Stimulated activated CD8-positive, alpha-beta memory T cell treated with anti-CD3 and anti-CD28 coated beads, Interleukin-15, amount 100 ng/mL, for 48 hours (primary cell): ENCODE data around the gene ALCAM.

ENCODE experiments used
- DNase-seq, 2 donors: peaks; one replicate each; pipeline ENCODE4 v3.0.0-alpha.2; 2020; ENCODE audit warnings: low read depth in 2 of 2

Gene ALCAM

DNA sequence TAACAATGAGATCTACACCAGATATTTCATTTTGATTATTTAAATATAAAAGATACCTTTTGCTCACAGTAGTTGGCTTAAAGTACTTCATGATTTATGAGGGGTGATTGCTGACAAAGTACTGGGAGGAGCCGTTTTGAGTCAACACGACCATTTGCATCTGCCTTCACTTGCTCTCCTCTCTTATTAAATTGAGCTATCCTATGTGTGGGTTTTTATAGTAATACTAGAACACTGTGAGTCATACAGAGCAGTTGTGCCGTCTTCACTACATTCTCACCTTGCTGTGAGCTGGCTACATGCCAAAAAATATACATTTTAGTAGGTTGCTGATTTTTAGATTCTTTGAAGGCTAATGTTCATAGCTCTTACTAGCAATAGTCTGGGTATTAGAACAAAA lies 161.2 kb downstream of the ALCAM start:
- DNase-seq = no peak

- no peak for DNase-seq
Measured at GRCh38 chr3:105528955-105529354, 162.2 kb downstream of the ALCAM start.

DNA sequence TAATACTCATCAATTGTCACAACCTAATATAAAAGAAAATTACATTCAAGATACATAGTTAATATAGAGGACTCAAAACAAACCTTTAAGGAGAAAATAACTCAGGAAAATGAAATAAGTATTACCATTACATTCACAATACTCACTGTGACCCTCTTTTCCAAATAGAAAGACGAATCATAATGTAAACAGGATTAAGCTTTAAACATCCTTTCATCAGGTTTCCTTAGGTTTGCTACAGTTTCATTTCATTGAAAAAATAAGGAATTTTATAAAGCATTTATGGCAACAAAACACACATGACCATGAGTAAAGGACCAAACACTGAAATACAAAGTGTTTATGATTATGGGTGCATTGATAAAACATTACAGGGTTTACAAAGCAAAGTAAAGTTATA lies 162.7 kb downstream of the ALCAM start:
- DNase-seq = no peak

GRCh38 chr3:105532251-105532650 lies 165.5 kb downstream of the ALCAM start:
- DNase-seq = no peak

DNA sequence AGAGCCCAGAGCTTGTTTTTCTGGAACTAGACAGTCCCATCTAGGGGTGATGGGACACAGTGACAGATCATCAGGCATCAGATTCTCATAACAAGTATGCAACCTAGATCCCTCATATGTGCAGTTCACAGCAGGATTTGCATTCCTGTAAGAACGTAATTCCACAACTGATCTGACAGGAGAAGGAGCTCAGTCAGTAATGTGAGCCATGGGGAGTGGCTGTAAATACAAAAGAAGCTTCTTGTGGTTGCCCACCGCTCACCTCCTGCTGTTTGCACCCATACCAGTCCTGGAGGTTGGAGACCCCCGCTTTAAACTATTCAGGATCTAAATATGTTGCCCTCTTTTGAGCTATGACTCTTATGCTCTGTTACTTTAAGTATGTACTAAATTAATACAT lies 167.3 kb downstream of the ALCAM start:
- DNase-seq = no peak

DNA sequence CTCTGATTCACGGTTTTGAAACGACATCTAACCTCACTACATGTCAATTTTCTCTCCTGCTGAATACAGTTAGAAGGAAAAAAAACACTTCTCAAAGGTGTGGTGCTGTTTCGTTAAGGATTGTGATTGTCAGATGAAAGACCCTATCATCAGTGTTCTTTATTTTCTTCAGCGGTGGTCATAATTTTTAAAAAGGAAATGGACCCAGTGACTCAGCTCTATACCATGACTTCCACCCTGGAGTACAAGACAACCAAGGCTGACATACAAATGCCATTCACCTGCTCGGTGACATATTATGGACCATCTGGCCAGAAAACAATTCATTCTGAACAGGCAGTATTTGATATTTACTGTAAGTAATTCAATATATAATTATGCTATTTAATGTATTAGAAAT lies 167.8 kb downstream of the ALCAM start:
- DNase-seq = no peak

DNA sequence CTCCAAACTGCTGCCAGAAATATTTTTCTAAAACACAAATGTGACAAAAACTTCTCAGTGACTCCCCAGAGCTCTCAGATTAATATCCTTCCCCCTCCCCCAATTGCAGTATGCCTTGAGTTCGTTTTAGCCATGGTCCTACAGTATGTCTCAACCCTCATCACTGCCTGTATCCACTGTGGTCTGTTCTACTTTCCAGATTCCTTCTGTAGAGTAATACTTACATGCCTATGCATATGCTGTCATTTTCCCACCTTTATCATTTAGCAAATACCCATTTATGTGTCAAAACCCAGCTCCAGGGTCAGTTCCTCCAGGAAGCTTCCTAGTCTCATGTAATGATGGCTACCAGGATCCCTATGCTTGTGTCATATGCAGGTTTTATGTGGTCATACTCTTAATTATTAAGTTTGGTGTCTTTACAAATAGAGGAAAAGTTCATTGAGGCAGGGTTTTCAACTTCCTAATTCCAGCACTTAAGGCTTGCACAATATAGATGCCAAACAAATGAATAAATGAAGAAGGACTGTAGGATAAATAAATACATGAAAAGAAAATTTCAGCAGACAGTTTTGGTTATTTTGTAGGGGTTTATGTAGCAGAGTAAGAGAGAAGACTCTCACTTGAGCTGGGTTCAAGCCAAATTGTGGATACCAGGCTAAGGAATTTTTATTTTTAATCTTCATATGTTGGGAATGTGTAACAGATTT lies 170.8 kb downstream of the ALCAM start:
- DNase-seq = no peak

DNA sequence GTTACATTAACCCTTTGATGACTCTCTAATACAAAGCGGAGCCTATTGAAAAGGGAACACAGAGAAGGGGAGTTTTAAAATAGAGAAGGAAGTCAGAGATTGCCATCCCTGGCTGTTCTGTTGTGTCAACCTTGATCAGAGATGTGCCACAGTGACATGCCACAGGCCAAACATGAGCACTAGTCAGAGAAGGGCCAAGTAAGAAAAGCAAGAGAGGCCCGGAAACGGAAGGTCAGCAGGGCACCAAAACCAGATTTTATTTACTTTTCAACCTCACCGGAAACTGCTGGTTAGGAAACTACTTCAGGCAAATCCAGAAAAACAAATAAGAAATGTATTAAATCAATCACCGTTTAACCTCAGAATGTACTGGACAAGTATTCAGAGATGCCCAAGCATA lies 171.8 kb downstream of the ALCAM start:
- no peak for DNase-seq

DNA sequence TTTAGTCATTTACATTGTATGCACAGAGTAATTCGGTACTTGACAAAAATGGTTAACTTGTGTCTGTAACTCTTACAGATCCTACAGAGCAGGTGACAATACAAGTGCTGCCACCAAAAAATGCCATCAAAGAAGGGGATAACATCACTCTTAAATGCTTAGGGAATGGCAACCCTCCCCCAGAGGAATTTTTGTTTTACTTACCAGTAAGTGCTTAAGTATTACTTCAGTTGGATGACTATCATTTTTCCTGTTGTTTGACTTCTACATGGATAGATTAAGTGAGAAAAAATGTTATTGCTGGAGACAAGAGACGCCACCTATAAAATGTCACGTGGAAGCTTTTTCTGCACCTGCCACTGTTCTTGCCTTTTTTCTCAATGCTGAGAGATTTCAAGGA lies 173.2 kb downstream of the ALCAM start:
- no peak for DNase-seq

DNA sequence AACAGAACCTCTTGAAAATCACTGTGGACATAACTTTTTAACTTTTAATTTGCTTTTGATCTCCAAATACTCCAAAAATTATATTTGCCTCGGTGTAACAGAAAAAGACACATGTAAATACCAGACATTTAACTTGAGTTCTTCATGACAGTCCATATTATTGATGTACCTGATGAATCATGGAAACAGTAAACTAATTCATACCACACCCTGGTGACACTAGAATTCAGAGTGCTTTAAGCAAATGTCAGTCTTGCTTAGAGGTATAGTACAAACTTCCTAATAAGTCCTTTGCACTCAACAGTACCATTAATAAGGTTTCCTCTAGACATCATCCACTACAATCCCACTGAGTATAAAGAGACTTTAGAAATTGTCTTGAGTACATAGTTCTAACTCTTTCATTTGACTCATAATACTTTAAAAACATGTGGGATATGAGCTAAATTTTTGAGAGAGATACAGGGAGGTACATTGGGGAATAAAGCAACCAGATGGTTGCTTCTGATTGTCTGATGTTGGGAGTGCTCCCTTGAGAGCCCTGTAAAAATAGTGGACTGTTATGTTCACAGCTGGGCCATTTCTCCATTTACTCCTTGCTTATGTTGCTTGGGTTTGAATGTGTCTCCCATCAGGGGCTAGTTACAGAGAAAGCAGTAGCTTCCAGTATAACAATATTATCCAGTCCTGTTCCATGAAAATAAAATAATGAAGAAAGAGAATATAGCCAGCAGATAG lies 175.7 kb downstream of the ALCAM start:
- DNase-seq = no peak

GRCh38 chr3:105545051-105545450 lies 178.3 kb downstream of the ALCAM start:
- DNase-seq = no peak

- no peak for DNase-seq
Measured at GRCh38 chr3:105553851-105554250, 187.1 kb downstream of the ALCAM start.

GRCh38 chr3:105555206-105555605 lies 188.5 kb downstream of the ALCAM start:
- no peak for DNase-seq

DNA sequence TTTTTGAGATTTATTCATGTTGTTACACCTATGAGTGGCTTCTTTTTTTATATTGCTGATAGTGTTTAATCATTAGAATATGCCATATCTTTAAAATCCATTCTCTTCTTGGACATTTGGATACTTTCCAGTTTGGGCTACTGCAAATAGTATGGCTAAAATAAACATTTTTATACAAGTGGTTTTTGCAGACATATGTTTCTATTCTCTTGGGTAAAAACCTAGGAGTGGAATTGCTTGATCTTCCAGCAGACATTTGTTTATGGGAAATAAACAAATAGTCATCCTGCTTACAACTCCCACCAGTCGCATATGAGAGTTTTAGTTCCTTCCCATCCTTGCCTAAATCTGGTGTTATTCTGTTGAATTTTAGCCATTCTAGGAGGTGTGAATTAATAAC lies 193.1 kb downstream of the ALCAM start:
- DNase-seq = no peak

DNA sequence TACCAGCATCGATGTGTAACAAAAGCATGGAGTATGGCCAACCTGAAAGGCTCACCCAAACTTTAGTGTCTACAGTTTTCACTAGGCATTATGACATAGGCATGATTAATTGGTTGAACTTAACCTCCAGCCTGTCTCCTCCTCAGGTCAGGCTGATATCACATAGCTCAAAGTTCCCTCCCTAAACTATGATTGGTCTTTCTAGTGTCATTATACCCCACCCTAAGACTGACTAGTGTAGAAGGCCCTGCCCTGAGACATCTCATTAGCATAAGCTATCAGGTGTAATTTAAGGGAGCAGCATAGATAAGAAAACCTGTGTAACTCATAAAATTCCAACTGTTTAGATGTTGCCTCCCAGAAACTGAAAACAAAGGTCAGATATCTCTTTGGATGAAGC lies 195.2 kb downstream of the ALCAM start:
- DNase-seq = no peak

- no peak for DNase-seq
Measured at GRCh38 chr3:105564546-105565288, 198.0 kb downstream of the ALCAM start.

DNA sequence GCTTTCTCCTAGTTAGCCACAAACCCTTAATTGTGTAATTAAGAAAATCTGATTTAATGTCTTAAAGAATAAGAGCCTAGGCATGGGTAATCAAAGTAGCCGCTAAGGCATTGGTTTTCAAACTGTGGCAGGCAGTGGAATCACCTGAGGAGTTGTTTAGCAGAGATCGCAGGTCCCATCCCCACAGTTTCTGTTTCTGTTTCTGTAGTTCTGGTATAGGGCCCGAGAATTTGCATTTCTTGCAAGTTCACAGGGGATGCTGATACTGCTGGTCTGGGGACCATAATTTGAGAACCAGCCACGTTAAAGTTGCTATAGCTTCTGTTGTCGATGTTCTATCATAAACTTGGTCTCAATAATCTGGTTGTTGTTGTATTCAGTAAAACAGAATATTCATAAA lies 204.3 kb downstream of the ALCAM start:
- no peak for DNase-seq

- DNase-seq = no peak
Measured at GRCh38 chr3:105572501-105572900, 205.8 kb downstream of the ALCAM start.

DNA sequence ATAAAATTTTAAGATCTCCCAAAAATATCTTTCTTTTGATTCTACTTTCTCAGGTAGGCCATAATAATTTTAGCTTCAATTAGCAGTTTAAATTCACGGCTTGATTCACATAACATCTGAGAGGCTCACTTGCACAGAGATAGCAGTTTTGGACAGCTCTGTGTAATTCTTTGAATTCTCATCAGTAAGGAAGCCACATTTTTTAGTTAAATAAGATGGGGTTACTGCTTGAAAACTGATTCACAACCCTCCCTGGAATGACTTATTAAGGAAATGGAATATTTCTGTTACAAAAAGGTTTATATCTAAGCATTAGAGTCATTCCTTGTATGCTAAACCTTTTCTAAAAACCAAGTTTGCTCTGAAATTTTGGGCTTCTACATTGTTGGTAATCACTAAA lies 212.7 kb downstream of the ALCAM start:
- no peak for DNase-seq

- DNase-seq = no peak
Measured at GRCh38 chr3:105580296-105580965, 213.7 kb downstream of the ALCAM start.

DNA sequence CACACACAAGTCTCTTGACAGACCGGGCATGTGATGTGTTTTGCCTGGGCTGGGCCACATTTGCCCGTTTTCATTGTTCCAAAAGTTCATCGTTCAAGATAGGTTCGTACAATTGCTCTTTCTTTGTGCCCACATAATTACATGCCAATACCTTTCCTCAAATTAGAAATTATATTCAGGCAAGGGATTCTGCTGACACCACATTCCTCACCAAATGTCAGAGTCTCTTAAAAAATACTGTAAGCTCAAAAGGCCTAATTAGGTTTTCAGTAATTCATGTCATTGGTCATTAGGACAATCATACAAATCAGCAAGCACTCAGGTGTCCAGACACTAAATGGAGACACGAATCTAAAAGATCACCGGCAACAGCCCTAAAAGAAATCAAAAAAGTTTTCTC lies 215.3 kb downstream of the ALCAM start:
- DNase-seq = no peak
